Large intestine (tissue), 3 donors: ENCODE results near the gene KYNU. TPM values are rescaled to one million over a fixed set of nuclear protein-coding genes. Genes with fewer than 3 reads are reported as not detected.
"Not testable (repeated sequence)": the region's sequence is repeated elsewhere in the genome, so short reads cannot be mapped to it uniquely, and the experiment has no call there.

Source experiments
- DNase-seq, 2 donors: peaks; one replicate each; pipeline versions ENCODE4 v3.0.0 to v3.0.0-alpha.2; 2013
- H3K27ac ChIP-seq: one replicate; pipeline ENCODE4 v1.5.1; 2013; ENCODE audit warnings: low read length
- H3K27me3 ChIP-seq: 2 replicates; pipeline ENCODE4 v1.6.1; 2013; ENCODE audit warnings: low read length; ENCODE audit not compliant: control insufficient read depth, insufficient read depth
- H3K36me3 ChIP-seq: 2 replicates; pipeline ENCODE4 v1.6.1; 2013; ENCODE audit warnings: low read length; ENCODE audit not compliant: control insufficient read depth, insufficient read depth
- H3K4me1 ChIP-seq: one replicate; pipeline ENCODE4 v1.6.1; 2013; ENCODE audit warnings: low read length; ENCODE audit not compliant: control insufficient read depth, insufficient read depth
- H3K4me3 ChIP-seq: one replicate; pipeline ENCODE4 v1.5.1; 2013; ENCODE audit warnings: low read length
- H3K9me3 ChIP-seq: one replicate; pipeline ENCODE4 v1.6.1; 2013; ENCODE audit warnings: mild to moderate bottlenecking, low read depth, low read length, moderate library complexity; ENCODE audit not compliant: control insufficient read depth
- WGBS: methylation state at CpG from one replicate; pipeline ENCODE4 v1.1.5; 2013; ENCODE audit warnings: low lambda C conversion rate; ENCODE audit not compliant: insufficient coverage; 5-methylcytosine and 5-hydroxymethylcytosine counted together
- polyA plus RNA-seq: library from polyadenylated mRNA; unstranded; fragments of 120-200 nt; gene quantifications from one replicate; pipeline ENCODE4 v1.2.1, GENCODE V29; 2013

Gene KYNU
- polyA plus RNA-seq, 1 donor: 3.1 TPM

DNA sequence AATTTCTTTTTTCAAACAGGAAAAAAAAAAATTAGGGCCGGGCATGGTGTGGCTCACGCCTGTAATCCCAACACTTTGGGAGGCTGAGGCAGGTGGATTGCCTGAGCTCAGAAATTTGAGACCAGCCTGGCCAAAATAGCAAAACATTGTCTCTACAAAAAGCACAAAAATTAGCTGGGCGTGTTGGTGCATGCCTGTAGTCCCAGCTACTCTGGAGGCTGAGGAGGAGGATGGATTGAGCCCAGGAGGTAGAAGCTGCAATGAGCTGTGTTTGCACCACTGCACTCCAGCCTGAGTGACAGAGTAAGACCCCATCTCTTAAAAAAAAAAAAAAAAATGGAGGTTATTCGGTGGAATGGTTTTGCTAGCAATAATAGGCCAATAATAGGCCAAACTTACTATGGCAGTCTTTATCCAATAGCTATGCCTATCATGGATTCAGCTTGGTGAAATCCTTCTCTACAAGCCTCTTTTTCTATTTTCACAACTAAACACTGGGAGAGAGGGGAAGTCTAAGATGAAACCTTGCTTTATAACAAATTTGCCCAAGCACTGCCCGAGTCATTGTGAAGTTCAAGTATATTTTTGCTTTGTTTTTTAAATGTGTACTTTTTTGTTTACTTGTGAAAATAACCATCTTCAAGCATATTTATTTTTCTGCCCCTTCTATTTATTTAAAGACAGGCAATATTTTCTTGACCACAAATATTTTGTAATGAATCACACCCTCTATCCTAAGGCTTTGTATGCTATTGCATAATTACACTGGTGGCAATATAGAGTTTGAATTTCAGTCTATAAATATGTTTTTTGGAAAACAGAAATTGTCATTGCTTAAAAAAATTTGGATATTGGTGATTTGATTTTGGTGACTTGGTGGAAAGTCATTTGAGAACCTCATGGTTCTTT is 20.0 kb upstream of the KYNU start:
- Histone ChIP-seq H3K4me1 (no peaks in the 10 kb centered on the region), H3K9me3 (no peaks in the 10 kb centered on the region), H3K27ac (no peak overlapping the region), H3K4me3 (no peak overlapping the region), H3K27me3 (no peaks in the 10 kb centered on the region), H3K36me3 (no peaks in the 10 kb centered on the region)
- DNase-seq: no peak
- WGBS: 100% methylated on average over 2 of the region's 5 CpGs

DNA sequence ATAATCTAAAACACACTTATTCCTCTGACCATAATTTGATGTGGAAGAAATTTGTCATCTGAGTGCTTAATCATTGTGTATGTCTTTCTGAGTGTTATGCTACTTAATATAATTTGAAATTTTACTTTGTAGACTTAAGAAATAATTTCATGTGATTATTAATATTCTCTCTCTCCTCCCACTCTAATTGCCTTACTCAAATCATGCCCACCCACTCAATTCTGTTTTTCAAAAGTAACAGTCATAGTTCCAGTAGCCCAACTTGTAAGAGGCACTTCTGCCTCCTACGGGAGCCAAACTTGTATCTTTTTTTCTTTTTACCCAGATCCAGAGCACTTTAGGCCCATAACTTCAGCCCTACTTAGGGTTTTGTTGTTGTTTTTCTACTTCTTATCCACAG is 18.5 kb upstream of the KYNU start:
- no peaks in the 10 kb centered on the region for H3K36me3 ChIP-seq
- no peaks in the 10 kb centered on the region for H3K4me1 ChIP-seq
- H3K9me3 ChIP-seq: no peaks in the 10 kb centered on the region
- no peak overlapping the region for H3K27ac ChIP-seq
- no peaks in the 10 kb centered on the region for H3K27me3 ChIP-seq
- no peak overlapping the region for H3K4me3 ChIP-seq
- no peak for DNase-seq
- 83% methylated on average over 1 of the region's 1 CpG for WGBS

DNA sequence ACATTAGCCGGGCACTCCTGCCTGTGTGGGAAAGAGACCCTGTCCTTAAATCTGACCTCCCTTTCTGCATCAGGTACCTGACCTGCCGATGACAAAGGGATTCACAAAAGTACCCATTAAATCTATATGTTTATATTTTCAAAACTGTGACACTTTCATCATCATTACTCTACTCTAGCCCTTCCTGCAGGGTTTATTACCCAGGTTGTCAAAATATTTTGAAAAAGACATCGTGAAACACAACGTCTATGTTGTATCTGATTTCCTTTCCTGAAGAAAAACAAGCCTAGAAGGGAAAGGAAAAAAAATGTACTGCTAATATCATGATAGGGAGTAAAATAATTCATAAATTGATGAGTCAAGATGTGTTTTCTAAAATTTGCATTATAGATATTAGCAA is 15.2 kb upstream of the KYNU start:
- no peak for DNase-seq
- Histone ChIP-seq H3K27ac (no peak overlapping the region), H3K4me3 (no peak overlapping the region), H3K36me3 (no peaks in the 10 kb centered on the region), H3K9me3 (no peaks in the 10 kb centered on the region), H3K27me3 (no peaks in the 10 kb centered on the region), H3K4me1 (no peaks in the 10 kb centered on the region)
- 91% methylated on average over 2 of the region's 4 CpGs for WGBS

DNA sequence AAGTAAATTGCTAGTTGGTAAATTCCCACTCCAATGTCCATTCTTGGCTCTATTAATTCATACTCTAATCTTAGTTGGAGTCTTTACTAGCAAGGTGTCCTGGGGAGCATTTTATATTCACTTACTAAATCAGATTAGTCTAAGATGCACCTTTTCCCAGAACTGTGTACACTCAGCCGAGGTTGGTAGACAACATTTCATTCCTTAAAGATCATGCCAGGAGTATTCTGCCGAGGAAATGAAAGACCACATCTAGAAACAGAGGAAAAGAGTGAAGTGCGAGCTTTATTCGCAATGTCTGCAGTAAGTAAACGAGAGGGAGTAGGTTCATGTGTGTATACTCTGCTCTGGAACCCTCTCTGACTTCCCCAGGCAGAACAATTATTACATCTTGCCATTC is 14.6 kb upstream of the KYNU start:
- H3K4me3 ChIP-seq: no peak overlapping the region
- DNase-seq: no peak
- no peaks in the 10 kb centered on the region for H3K9me3 ChIP-seq
- no peaks in the 10 kb centered on the region for H3K36me3 ChIP-seq
- no peaks in the 10 kb centered on the region for H3K4me1 ChIP-seq
- H3K27ac ChIP-seq: no peak overlapping the region
- H3K27me3 ChIP-seq: no peaks in the 10 kb centered on the region
- no CpG with 5 or more reads among the region's 5 CpGs for WGBS

DNA sequence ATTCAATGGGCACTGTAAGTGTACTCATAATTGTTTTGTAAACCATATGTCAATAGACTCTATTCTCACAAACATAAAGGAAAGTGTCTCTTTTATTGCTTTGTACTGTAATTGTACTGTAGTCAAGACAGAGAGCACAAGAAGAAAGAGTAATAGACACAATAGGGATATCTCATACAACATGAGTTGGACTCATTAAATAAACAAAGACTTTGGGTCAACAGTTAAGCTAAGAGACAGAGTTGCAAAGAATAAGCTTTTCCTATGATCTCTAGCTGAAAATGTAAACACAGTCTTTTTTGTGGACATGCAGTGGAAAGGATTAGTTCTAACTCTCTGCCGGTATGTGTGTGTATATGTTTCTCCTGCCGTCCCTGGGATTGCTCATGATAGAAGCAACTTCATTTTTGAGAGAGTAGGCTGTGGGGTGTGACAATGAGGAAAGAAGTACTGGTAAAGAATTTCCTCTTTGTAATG is 13.9 kb upstream of the KYNU start:
- 20% methylated on average over 2 of the region's 2 CpGs for WGBS
- Histone ChIP-seq H3K36me3 (no peaks in the 10 kb centered on the region), H3K4me1 (peaks cover 4% of the 10 kb centered on the region), H3K27me3 (no peaks in the 10 kb centered on the region), H3K27ac (no peak overlapping the region), H3K9me3 (no peaks in the 10 kb centered on the region), H3K4me3 (no peak overlapping the region)
- DNase-seq: peak in 1 of 2 donors; percentile 40

DNA sequence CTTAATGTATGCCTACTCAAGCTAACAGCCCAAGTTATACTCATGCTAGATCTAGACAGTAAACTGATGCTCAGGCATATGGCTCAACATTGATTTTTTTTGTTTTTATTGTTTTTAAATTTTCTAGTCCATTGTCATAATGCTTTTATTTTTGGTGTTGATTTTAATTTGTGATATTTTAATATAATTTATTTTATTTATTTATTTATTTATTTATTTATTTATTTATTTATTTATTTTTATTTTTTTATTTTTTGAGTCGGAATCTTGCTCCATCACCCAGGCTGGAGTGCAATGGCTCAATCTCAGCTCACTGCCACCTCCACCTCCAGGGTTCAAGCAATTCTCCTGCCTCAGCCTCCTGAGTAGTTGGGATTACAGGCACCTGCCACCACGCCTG is 12.9 kb upstream of the KYNU start:
- H3K27me3 ChIP-seq, H3K4me3 ChIP-seq, H3K9me3 ChIP-seq, H3K27ac ChIP-seq, DNase-seq, H3K36me3 ChIP-seq: not testable (repeated sequence)
- WGBS: no CpG with 5 or more reads among the region's 2 CpGs
- peaks cover 12% of the 10 kb centered on the region for H3K4me1 ChIP-seq

DNA sequence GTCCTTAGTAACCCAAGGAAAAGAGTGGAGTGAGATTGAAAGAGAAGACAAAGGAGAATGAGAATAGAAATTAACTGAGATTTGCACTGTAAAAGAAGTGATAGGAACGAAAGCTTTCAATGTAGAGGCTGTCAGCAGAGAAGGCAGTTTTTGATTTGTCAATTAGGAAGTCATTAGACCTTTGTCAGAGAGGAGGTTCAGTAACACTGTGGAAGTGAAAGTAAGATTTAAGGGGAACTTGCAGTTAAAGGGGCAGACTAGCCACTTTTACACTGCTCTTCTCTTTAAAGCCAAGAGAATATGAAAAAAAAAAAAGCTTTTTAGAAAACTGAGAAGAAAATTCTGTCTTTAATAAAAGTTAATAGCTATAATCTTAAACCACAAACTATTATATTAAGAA is 11.5 kb upstream of the KYNU start:
- Histone ChIP-seq H3K36me3 (no peaks in the 10 kb centered on the region), H3K9me3 (no peaks in the 10 kb centered on the region), H3K4me3 (no peak overlapping the region), H3K4me1 (peaks cover 16% of the 10 kb centered on the region), H3K27me3 (no peaks in the 10 kb centered on the region), H3K27ac (no peak overlapping the region)
- peak in 1 of 2 donors; percentile 49 for DNase-seq
- WGBS: no CpG with 5 or more reads among the region's 1 CpG

DNA sequence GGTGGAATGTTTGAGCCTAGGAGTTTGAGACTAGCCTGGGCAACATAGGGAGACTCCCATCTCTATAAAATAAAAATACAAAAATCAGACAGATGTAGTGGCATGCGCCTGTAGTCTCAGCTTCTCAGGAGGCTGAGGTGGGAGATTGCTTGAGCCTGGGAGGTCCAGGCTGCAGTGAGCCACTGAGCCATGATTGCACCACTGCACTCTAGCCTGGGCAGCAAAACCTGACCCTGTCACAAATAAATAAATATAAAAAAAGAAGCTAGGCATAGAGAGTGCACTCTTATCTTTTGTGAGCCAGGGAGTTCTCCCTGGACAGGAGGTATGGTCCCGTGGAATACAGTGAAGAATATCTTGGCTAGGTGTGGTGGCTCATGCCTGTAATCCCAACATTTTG is 11.0 kb upstream of the KYNU start:
- Histone ChIP-seq H3K36me3 (no peaks in the 10 kb centered on the region), H3K27ac (no peak overlapping the region), H3K4me3 (no peak overlapping the region), H3K4me1 (peaks cover 16% of the 10 kb centered on the region), H3K27me3 (no peaks in the 10 kb centered on the region), H3K9me3 (no peaks in the 10 kb centered on the region)
- no peak for DNase-seq
- WGBS: no CpG with 5 or more reads among the region's 2 CpGs

DNA sequence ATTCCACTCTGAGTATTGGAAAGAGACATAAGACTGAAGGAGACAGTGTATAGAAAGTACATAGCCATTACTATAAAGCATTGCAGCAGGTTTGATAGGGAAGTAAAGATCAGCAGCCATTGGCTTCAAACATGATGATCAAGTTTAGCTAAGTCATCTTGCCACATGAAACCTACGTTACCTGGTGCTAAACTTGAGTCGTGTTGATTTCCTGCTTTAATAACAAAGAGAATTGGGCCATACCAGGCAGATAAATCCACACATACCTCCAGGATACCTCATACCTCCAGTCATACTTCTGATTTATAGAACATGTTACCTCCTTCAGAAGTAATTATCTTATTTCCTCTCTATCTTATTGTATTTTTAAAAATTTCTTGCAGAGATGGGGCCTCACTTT is 10.3 kb upstream of the KYNU start:
- no peaks in the 10 kb centered on the region for H3K9me3 ChIP-seq
- H3K36me3 ChIP-seq: no peaks in the 10 kb centered on the region
- no CpG with 5 or more reads among the region's 2 CpGs for WGBS
- no peak for DNase-seq
- H3K4me1 ChIP-seq: peaks cover 16% of the 10 kb centered on the region
- H3K27ac ChIP-seq: no peak overlapping the region
- no peaks in the 10 kb centered on the region for H3K27me3 ChIP-seq
- H3K4me3 ChIP-seq: no peak overlapping the region

DNA sequence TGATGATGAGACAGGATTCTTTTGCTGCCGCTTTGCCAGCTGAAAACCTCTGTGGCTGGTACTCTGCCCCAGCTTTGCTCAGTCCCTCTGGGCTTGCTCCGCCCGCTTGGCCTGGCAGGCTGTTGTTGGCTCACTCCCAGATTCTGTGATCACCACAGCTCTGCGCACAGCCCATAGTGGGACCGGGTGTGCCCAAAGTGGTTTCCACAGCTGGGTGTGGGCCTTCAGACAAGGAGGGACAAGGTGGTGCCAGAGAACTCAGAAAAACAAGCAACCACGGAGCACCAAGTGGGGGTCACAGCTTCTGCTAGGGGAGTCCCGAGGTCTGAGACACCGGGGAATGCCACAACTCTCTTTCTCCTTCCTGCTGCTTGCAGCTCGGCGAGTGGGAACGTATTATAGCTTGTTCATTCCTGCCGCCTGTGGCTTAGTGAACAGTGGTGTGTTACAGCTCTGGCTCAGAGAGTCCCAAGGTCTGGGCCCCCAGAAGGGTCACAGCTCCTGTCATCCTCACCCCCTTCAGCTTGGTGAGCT is 9.2 kb upstream of the KYNU start:
- DNase-seq: no peak
- Histone ChIP-seq H3K9me3 (no peaks in the 10 kb centered on the region), H3K4me3 (no peak overlapping the region), H3K4me1 (peaks cover 16% of the 10 kb centered on the region), H3K27ac (no peak overlapping the region), H3K27me3 (no peaks in the 10 kb centered on the region), H3K36me3 (no peaks in the 10 kb centered on the region)
- WGBS: 80% methylated on average over 1 of the region's 12 CpGs
